Measurements from ENCODE around the gene TRRAP.

GRCh38 chr7:98875501-98875900, 2.8 kb upstream of the TRRAP start:
- no peak for TF ChIP-seq POLR2A (IDR thresholded peaks at IDR 0.05)
- TF ChIP-seq POLR2AphosphoS5 (IDR thresholded peaks at IDR 0.05; ENCODE audit: insufficient read depth in 1 of 2, low read depth in 1 of 2): no peak

All from vagina (tissue), 2 donors.